ENCODE results near the gene RFX3.

RFX3 gene

GRCh38 chr9:3262826-3263529 lies 262.8 kb downstream of the RFX3 start:
- no peak for TF ChIP-seq POLR2A (IDR thresholded peaks at IDR 0.05; ENCODE audit: low read depth, low read length)
- DNase-seq (ENCODE audit: insufficient read length, low spot score) (no peak), FAIRE-seq (no peak)

GRCh38 chr9:3261484-3261883 lies 264.3 kb downstream of the RFX3 start:
- TF ChIP-seq POLR2A (IDR thresholded peaks at IDR 0.05; ENCODE audit: low read depth, low read length) = no peak
- FAIRE-seq (no peak), DNase-seq (ENCODE audit: insufficient read length, low spot score) (no peak)

DNA sequence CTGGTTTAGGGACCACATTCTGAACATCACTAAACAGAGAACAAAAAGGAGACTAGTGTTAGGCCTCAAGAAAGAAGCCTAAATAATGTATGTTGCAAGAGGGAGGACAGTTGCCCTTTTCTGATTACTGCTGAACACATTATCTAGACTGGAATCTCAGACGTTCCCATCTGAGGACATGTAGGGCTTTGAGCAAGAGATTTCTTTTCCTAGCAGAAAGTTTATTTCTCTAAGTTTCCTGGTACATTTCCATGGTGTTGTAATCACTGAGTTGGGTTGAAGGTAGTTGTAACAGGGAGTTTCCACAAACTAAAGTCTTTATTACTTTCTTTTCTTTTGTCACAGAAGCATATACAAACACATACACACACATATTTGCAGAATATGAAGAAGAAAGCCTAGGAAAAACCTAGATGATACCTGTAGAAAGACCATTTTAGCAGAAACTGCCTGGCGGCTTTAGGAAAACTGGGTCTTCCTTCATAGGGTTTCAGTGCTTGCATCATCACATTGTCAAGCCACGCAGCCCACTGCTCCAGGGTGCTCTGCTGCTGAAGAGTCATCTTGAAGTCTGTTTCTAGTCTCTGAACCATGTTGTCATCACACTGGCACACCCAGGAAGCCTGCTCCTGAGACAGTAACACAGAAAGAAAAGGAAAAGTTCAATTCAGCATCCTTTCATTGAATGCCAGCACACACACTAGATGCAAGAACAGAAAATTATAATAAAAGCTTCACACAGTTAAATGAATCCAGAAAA lies 269.1 kb downstream of the RFX3 start:
- no peak for FAIRE-seq
- no peak for TF ChIP-seq POLR2A (IDR thresholded peaks at IDR 0.05; ENCODE audit: low read depth, low read length)
- no peak for DNase-seq (ENCODE audit: insufficient read length, low spot score)

DNA sequence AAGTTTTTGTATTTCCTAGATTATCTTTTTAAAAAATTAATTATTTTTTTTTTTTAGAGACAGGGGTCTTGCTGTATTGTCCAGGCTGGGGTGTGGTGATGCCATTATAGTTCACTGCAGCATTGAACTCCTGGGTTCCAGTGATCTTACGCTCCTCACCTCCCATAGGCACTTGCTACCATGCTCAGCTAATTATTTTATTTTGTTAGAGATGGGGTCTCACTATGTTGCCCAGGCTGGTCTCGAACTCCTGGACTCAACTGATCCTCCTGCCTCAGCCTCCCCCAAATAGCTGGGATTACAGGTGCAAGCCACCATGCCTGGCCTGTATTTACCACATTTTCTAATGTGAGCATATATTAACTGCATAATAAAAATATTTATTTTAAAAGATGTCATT lies 274.5 kb downstream of the RFX3 start:
- no peak for DNase-seq (ENCODE audit: insufficient read length, low spot score)
- no peak for FAIRE-seq
- TF ChIP-seq POLR2A (IDR thresholded peaks at IDR 0.05; ENCODE audit: low read depth, low read length) = no peak

DNA sequence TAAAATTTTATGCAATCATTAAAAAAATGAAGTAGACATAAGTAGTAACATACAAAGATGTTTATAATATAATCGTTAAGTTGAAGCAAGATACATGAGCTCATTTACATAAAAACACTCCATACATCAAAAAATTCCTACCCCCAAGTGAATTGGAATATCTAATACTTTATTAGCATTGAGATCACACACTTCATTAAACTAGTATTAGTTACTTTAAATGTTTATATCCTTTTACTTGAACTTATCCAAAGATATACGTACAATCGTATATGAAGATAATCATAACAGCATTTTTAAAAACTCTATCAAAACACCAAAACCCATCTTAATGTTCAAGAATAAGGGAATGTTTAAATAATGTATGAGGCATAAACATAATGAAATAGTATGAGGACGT lies 275.1 kb downstream of the RFX3 start:
- DNase-seq (ENCODE audit: insufficient read length, low spot score) (no peak), FAIRE-seq (no peak)
- TF ChIP-seq POLR2A (IDR thresholded peaks at IDR 0.05; ENCODE audit: low read depth, low read length) = no peak

DNA sequence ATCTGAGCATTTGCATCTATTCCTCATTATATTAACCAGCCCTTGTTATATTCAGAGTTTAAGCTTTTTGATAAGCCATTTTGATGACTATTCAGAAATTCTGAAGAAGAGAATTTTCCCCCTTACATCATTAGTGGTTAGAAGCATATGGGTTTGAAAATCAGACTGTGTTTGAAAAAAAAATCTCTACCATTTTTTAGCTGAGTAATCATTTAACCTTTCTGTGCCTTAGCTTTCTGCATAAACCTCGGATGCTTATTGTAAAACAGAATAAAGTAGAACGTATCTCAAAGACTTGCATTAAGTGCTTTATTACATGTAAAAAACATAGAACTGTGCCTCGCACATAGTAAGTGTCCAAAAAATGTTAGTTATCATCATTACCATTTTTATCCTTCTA lies 278.6 kb downstream of the RFX3 start:
- no peak for FAIRE-seq
- DNase-seq (ENCODE audit: insufficient read length, low spot score) = no peak
- no peak for TF ChIP-seq POLR2A (IDR thresholded peaks at IDR 0.05; ENCODE audit: low read depth, low read length)

- DNase-seq (ENCODE audit: insufficient read length, low spot score) (no peak), FAIRE-seq (no peak)
- TF ChIP-seq POLR2A (IDR thresholded peaks at IDR 0.05; ENCODE audit: low read depth, low read length) = no peak
Observed at GRCh38 chr9:3246241-3246640, 279.6 kb downstream of the RFX3 start.

GRCh38 chr9:3244963-3245653 lies 280.7 kb downstream of the RFX3 start:
- no peak for FAIRE-seq
- no peak for DNase-seq (ENCODE audit: insufficient read length, low spot score)
- TF ChIP-seq POLR2A (IDR thresholded peaks at IDR 0.05; ENCODE audit: low read depth, low read length) = no peak

GRCh38 chr9:3243683-3244082 lies 282.1 kb downstream of the RFX3 start:
- TF ChIP-seq POLR2A (IDR thresholded peaks at IDR 0.05; ENCODE audit: low read depth, low read length) = no peak
- DNase-seq (ENCODE audit: insufficient read length, low spot score) (no peak), FAIRE-seq (no peak)

GRCh38 chr9:3241290-3241689 lies 284.5 kb downstream of the RFX3 start:
- no peak for FAIRE-seq
- DNase-seq (ENCODE audit: insufficient read length, low spot score) = no peak

DNA sequence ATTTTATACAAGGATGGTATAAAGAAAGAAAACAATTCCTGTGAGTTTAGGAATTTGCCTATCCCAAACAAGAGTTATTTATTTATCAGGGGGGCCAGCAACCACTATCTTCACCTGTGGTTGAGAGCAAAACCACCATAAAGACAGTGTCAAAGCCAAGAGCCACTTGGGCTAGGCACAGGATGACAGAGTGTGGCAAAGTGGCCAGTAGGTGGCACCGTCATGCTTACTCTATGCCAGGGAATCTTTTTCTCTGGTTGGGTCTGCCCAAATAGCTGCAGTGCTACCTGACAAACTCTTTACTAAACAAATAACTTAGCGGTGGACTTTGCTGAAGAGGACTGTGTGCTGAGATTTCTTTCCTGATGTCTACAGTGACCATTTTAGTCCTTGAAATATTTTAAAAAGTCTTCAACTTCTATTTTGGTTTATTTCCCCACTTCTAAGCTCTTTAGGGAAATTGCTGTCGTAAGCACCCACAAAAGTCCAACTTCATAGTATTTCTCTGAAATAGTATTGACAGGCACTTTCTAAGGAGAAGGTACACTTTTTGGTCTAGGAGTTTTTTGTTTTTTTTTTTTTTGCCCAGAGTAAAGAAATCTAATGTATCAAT lies 285.0 kb downstream of the RFX3 start:
- peak; percentile 97 for FAIRE-seq
- DNase-seq (ENCODE audit: insufficient read length, low spot score) = peak; percentile 16
- TF ChIP-seq POLR2A (IDR thresholded peaks at IDR 0.05; ENCODE audit: low read depth, low read length) = no peak

More at GRCh38 chr9:3241290-3241689, 284.5 kb downstream of the RFX3 start:
- TF ChIP-seq POLR2A (IDR thresholded peaks at IDR 0.05; ENCODE audit: low read depth, low read length) = no peak

GRCh38 chr9:3239240-3239639 lies 286.6 kb downstream of the RFX3 start:
- FAIRE-seq = no peak
- DNase-seq (ENCODE audit: insufficient read length, low spot score) = no peak
- TF ChIP-seq POLR2A (IDR thresholded peaks at IDR 0.05; ENCODE audit: low read depth, low read length) = no peak

- DNase-seq (ENCODE audit: insufficient read length, low spot score) (no peak), FAIRE-seq (no peak)
- TF ChIP-seq POLR2A (IDR thresholded peaks at IDR 0.05; ENCODE audit: low read depth, low read length) = no peak
Observed at GRCh38 chr9:3238236-3238635, 287.6 kb downstream of the RFX3 start.

DNA sequence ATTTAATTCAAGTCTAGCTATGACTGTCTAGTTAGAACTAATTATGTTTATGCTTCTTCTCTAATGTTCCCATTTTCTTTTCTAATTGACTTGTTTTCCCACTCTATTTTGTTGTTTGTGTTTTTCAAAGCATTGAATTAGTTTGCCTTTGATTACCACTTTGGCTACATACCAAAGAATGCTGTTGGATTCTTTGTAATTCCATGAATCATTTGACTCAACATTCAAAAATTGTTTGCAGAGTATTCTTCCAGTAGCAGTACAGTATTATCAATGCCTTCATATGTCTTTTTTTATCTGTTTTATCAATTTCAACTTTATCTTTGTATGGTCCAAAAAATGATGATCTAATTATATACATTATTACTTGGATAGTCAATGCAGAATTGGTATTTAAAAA lies 288.7 kb downstream of the RFX3 start:
- no peak for FAIRE-seq
- no peak for DNase-seq (ENCODE audit: insufficient read length, low spot score)
- TF ChIP-seq POLR2A (IDR thresholded peaks at IDR 0.05; ENCODE audit: low read depth, low read length) = no peak

Data from H54 (cell line).